HG02943 (cell line): Measurements from ENCODE around the gene SERPINA3.

Experiments used
- ATAC-seq: cut with Tn5 transposase; IDR thresholded peaks from one replicate; pipeline ENCODE4 v1.9.1; 2021; ENCODE audit warnings: mild to moderate bottlenecking, low read depth, moderate library complexity; ENCODE audit not compliant: unreplicated experiment

Gene SERPINA3

GRCh38 chr14:94612580-94613554, 676 bp downstream of the SERPINA3 start:
- ATAC-seq = no peak

DNA sequence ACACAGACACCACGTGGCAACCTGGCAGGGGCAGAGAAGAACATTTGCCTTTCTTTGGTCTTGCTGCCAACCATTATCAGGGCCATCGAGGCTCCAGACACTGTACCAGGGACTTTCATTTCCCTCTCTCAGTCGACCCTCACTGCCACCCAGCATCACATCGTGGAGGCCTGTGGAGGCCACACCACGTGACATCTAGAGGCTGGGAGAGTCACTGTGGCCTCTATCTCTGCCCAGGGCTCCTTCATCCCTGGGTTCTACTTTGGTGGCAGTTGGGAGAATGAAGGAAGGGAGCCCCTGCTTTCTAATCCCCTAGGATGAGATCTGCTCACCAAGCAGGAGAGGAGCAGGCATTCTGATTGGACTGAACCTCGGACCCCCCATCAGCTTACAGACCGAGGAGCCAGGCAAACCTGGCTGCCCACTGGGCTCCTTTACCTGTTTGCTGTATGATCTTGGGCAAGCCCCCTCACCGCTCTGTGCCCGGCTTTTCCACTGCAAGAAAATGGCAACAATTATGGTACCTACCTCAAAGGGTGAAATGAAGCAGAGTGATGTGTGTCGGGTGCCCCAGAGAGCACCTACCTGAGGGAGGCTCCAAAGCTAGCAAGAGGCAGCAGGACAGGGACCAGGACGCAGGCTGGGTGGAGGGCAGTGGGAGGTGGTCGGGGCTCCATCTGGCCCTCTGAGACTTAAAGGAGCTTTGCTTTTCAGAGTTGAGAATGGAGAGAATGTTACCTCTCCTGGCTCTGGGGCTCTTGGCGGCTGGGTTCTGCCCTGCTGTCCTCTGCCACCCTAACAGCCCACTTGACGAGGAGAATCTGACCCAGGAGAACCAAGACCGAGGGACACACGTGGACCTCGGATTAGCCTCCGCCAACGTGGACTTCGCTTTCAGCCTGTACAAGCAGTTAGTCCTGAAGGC, 1.8 kb downstream of the SERPINA3 start:
- ATAC-seq = no peak

DNA sequence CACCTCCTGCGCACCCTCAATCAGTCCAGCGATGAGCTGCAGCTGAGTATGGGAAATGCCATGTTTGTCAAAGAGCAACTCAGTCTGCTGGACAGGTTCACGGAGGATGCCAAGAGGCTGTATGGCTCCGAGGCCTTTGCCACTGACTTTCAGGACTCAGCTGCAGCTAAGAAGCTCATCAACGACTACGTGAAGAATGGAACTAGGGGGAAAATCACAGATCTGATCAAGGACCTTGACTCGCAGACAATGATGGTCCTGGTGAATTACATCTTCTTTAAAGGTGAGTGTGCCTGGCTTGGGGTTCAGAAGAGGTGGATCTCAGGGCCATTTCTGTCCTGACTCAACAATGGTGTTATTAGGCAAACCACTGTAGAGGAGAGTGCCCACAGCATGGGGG, 2.6 kb downstream of the SERPINA3 start:
- ATAC-seq = no peak

GRCh38 chr14:94615254-94615653, 3.1 kb downstream of the SERPINA3 start:
- ATAC-seq = no peak

GRCh38 chr14:94615823-94616570, 3.8 kb downstream of the SERPINA3 start:
- no peak for ATAC-seq

GRCh38 chr14:94617366-94617941, 5.3 kb downstream of the SERPINA3 start:
- ATAC-seq = no peak

DNA sequence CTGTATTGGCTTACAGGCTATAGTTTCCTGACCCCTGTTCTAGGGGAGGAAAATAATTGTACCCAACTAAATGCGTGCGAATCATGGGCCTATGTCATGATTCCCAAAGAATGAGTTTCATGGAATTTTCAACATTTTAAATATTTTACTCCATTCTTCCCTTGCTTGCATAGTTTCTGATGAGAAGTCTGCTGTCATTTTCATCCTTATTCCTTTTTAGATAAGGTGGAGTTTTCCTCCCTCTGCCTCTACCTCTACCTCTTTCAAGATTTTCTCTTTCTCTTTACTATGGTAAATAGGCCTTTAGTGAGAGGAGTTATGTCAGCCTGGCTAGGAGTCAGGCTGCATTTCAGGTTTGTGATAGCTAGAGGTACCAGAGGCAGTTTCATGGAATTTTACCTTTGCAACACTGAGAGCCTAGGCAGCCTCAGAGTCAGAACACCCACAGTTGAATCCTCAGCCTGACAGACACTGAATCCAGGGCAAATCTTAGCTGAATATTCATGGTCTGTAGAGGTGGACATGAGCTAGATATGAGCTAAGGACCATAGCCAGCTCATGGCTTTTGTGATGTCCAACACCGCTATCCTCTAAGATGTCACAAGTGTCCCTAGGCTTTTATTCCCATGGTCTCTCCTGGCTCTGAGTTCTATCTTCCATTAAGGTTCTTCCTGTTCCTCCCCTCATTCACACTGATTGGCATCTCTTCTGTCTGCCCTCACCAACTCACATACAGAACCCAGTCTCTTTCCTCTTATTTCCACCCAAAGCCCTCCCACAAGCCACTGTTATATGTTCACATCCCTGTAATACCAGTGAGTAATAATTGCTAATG, 6.0 kb downstream of the SERPINA3 start:
- no peak for ATAC-seq

DNA sequence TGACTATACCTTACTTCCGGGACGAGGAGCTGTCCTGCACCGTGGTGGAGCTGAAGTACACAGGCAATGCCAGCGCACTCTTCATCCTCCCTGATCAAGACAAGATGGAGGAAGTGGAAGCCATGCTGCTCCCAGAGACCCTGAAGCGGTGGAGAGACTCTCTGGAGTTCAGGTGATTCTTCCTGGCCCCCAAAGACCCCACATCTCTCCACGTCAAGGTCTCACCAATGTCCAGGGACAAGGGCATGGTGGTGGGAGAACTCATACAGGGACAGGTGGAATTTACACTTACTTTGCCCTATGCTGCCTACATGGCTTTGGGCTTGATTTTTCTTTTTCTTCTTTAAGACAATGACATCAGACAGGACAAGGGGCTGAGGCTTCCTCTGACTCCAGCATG, 7.1 kb downstream of the SERPINA3 start:
- no peak for ATAC-seq

DNA sequence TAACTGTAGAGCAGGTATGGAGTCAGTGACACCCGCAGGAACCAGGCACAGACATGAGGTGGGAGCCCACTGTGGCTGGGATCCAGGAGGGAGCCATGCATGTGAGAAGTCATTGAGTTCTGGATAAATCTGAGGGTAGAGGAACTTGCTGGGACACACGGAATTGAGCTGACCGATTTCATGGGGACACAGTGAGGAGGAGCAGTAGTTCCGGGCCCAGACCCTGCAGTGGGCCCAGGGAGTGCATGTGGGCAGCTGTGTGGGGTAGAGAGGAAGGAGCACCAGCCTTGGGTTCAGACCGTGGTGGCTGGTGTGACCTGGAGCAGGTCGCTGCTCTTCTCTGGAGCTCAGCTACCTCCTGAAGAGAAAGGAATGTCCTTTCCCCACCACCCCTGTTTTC, 8.4 kb downstream of the SERPINA3 start:
- no peak for ATAC-seq

DNA sequence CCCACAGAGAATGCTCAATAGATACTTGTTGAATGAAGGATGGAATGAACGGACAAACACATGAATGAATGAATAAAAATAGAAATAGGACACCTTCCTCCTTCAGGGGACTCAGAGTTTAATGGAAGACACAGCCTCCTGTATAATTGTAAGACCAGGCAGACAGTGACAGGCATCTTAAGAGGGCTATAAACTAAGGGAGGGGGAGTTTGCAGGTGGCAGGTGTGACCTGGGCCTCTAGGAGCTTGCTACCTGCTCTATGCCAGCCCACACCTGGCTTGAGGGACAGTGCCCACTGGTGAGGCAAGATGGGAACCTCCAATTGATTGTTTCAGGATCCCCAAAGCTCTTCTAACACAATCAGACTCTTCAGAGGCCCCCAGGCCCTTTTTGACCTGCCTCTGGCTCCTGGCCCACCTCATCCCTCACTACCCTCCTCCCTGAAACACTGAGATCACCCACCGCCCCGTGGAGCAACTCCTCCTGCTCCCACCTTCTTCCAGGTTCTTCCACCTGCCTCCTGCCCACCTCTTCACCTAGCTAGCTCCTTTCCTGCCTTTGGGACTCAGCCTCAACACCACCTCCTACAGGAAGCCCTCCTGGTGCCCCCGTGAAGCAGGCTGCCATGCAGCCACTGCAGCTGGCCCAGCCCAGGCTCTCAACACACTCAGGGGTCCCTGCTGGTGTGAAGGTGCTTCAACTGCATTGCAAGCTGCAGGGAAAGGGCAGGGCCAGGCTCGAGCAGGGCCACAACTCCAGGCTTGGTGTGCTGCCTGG, 9.4 kb downstream of the SERPINA3 start:
- ATAC-seq = no peak

- no peak for ATAC-seq
Measured at GRCh38 chr14:94622653-94623421, 10.6 kb downstream of the SERPINA3 start.

DNA sequence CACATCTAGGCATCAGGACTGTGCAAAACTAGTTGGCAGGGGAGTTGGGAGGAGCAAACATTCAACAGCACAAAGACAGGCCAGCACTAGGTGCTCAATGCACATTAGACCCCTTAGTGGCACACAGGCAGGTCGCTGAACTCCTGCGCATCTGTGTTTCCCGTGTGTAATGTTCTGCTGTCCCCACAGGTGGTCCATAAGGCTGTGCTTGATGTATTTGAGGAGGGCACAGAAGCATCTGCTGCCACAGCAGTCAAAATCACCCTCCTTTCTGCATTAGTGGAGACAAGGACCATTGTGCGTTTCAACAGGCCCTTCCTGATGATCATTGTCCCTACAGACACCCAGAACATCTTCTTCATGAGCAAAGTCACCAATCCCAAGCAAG, 11.2 kb downstream of the SERPINA3 start:
- no peak for ATAC-seq

- ATAC-seq = no peak
Measured at GRCh38 chr14:94623856-94624499, 11.8 kb downstream of the SERPINA3 start.

DNA sequence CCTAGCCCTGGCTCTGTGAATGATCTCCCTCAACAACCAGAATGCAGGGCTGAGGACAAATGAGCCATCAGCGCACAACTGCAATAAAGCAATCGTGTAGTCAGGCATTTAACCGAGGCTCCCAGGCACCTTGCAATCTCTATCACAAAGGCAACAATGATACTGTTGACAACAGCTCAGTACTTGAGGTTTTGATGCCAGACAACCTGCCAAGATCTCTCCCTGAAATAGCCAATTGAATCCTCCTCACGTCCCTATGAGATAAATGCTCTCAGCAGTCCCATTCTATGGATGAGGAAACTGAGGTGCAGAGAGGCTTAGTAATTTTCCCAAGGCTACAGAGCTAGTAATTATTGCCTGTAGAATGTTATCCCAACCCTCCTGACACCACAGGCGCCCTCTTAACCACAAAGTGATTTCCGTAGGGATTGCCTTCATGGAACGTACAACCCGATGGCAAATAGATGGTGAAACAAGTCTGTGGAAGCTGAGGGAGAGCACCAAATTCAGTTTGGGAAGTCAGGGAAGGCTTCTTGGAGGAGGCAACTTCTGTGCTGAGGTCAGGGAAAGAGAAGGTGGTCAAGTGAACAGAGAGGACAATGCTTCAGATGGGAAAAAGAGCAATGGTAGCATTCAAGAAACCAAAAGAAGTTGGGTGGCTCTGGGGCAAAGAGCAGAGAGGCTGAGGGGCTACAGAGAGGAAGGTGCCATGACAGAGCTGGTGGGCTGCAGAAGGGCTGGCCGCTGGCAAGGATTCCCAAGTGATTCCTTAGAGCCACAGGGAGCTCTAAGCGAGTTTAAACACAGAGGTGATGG, 12.6 kb downstream of the SERPINA3 start:
- ATAC-seq = no peak

DNA sequence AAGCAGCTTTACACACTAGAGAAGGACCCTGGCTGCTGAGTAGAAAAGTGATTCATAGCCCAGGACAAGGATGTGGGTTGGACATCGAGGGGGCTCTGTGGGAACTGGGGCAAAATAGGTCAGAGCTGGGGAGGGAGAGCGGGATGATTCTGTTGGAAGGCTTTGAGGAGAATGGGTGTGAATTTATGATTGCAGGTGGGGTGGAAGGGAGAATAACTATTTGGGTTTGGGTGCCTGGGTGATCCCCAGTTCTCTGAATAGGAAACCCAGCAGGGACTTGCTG, 13.1 kb downstream of the SERPINA3 start:
- ATAC-seq = no peak

DNA sequence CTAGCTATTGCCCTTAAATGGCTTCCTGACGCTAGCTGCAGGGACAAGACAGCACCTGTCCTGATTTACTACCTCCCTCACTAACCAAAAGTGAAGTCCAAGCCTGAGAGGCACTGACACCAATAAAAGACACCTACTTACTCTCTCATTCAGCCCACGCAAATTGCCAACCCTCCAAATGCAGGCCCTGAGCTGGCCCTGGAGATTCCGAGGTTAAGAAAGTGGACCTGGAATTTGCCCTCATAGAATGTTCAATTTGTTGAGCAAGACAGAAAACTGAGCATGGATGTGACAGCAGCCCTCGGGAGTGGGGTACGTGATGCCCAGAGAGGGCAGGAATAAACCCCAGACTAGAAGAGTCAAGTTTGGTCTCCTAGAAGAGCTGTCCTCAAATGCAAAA, 16.4 kb downstream of the SERPINA3 start:
- ATAC-seq = no peak

GRCh38 chr14:94630396-94630795, 18.2 kb downstream of the SERPINA3 start:
- ATAC-seq = no peak
